ENCODE measurements around the gene PSMB11. TPM values are rescaled to one million over a fixed set of nuclear protein-coding genes. Genes with fewer than 3 reads are reported as not detected.

PSMB11 gene
- total and polyA plus RNA-seq, 11 donors: not detected

- ATAC-seq (no peak), DNase-seq (no peak)
- TF ChIP-seq CTCF (IDR thresholded peaks at IDR 0.05) (no peak), POLR2A (IDR thresholded peaks at IDR 0.05) (no peak)
- Histone ChIP-seq H3K4me1 (peaks cover 0 to 28% (median 16%) of the 10 kb centered on the region in 12 donors), H3K9me3 (no peaks in the 10 kb centered on the region), H3K4me3 (no peak overlapping the region), H3K27me3 (no peaks in the 10 kb centered on the region), H3K27ac (no peak overlapping the region), H3K36me3 (peaks cover 0 to 3% (median 1%) of the 10 kb centered on the region in 9 donors)
- 90 to 98% (median 95%) methylated on average over 9 to 10 of the region's 10 CpGs for WGBS, 4 donors
- intact Hi-C loops (cut with DNase I): loop anchor here in 2 of 10 donors (2.0 to 10.0 kb wide), 2 partner anchors 61 to 499 kb away; no protein-coding TSS in a partner anchor
Measured at GRCh38 chr14:23053426-23053825, 11.4 kb downstream of the PSMB11 start.

GRCh38 chr14:23054000-23054811 lies 12.2 kb downstream of the PSMB11 start:
- Histone ChIP-seq H3K9me3 (no peaks in the 10 kb centered on the region), H3K27me3 (no peaks in the 10 kb centered on the region), H3K27ac (no peak overlapping the region), H3K4me1 (peaks cover 0 to 28% (median 16%) of the 10 kb centered on the region in 12 donors), H3K4me3 (no peak overlapping the region), H3K36me3 (peaks cover 0 to 11% (median 9%) of the 10 kb centered on the region in 9 donors)
- WGBS, 4 donors: 70 to 87% (median 74%) methylated on average over 5 to 17 of the region's 17 CpGs
- intact Hi-C loops (cut with DNase I): loop anchor here in 2 of 10 donors (2.0 to 10.0 kb wide), 2 partner anchors 61 to 499 kb away; no protein-coding TSS in a partner anchor
- ATAC-seq (no peak), DNase-seq (no peak)
- TF ChIP-seq POLR2A (IDR thresholded peaks at IDR 0.05): no peak
- peak in 8 of 12 donors; percentile 7 to 45 (median 27) for TF ChIP-seq CTCF (IDR thresholded peaks at IDR 0.05)

- Histone ChIP-seq H3K27ac (no peak overlapping the region), H3K4me3 (no peak overlapping the region), H3K27me3 (no peaks in the 10 kb centered on the region), H3K4me1 (peaks cover 0 to 28% (median 16%) of the 10 kb centered on the region in 12 donors), H3K9me3 (no peaks in the 10 kb centered on the region), H3K36me3 (peaks cover 0 to 21% (median 18%) of the 10 kb centered on the region in 9 donors)
- intact Hi-C loops (cut with DNase I): loop anchor here in 1 of 10 donors (10.0 kb wide), 1 partner anchor 500 kb away; no protein-coding TSS in a partner anchor
- no peak for DNase-seq
- 96 to 99% (median 96%) methylated on average over 12 of the region's 12 CpGs for WGBS, 4 donors
- TF ChIP-seq POLR2A (IDR thresholded peaks at IDR 0.05) (no peak), CTCF (IDR thresholded peaks at IDR 0.05) (no peak)
- ATAC-seq: no peak
Measured at GRCh38 chr14:23055147-23055550, 13.1 kb downstream of the PSMB11 start.

GRCh38 chr14:23055621-23056144 lies 13.7 kb downstream of the PSMB11 start:
- DNase-seq: peak in 2 of 5 donors; percentile 51 to 60
- H3K9me3 ChIP-seq: no peaks in the 10 kb centered on the region
- no peak overlapping the region for H3K4me3 ChIP-seq
- H3K27me3 ChIP-seq: no peaks in the 10 kb centered on the region
- ATAC-seq: peak in 2 of 4 donors; percentile 5 to 34
- H3K36me3 ChIP-seq: peaks cover 0 to 26% (median 24%) of the 10 kb centered on the region in 9 donors
- peaks cover 0 to 28% (median 16%) of the 10 kb centered on the region in 12 donors for H3K4me1 ChIP-seq
- TF ChIP-seq POLR2A (IDR thresholded peaks at IDR 0.05) (no peak), CTCF (IDR thresholded peaks at IDR 0.05) (no peak)
- WGBS, 4 donors: 51 to 90% (median 59%) methylated on average over 2 to 6 of the region's 6 CpGs
- intact Hi-C loops (cut with DNase I): loop anchor here in 3 of 10 donors (2.0 to 10.0 kb wide), 3 partner anchors 61 to 501 kb away; no protein-coding TSS in a partner anchor
- H3K27ac ChIP-seq: no peak overlapping the region

Data from heart left ventricle (tissue), 16 donors.